NCI-H748 (cell line): Measurements from ENCODE around the gene PROSER2.

Experiments
- DNase-seq: peaks from one replicate; lab custom pipeline; 2025; ENCODE audit not compliant: unreplicated experiment; lab: John Stamatoyannopoulos, UW

Gene PROSER2

GRCh38 chr10:11865561-11865960 lies 42.4 kb downstream of the PROSER2 start:
- no peak for DNase-seq

DNA sequence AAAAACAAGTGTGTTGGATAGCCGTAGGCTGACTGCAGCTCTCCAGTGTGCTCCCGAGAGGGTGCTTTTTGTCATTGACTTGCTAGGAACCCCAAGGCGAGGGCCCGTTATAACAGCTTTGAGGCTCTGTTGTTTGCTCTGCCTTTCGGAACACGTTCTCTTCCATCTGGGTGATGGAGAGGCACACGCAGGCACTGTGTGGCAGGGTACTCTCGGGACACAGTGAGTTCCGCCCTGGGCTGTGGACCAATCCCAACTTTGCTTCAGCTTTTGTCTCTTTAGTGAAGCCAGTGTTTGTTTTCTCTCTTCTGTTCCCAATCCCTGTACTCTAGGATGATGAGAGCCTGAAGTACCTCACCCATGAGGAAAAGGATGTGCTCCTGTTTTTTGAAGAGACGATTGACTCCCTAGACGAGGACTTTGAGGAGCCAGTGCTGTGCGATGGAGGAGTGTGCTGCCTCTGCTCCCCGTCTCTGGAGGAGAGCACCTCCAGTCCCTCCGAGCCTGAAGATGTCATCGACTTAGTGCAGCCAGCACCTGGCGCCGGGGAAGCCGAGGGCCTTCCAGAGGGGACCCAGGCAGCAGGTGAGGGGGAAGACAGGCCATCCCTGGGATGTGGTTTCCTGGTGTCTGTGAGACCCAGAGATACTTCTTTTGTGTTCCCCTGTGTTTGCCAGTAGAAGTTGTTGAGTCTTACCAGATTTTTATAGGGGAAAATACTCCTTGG lies 43.2 kb downstream of the PROSER2 start:
- no peak for DNase-seq

GRCh38 chr10:11869219-11869618 lies 46.1 kb downstream of the PROSER2 start:
- DNase-seq = no peak

DNA sequence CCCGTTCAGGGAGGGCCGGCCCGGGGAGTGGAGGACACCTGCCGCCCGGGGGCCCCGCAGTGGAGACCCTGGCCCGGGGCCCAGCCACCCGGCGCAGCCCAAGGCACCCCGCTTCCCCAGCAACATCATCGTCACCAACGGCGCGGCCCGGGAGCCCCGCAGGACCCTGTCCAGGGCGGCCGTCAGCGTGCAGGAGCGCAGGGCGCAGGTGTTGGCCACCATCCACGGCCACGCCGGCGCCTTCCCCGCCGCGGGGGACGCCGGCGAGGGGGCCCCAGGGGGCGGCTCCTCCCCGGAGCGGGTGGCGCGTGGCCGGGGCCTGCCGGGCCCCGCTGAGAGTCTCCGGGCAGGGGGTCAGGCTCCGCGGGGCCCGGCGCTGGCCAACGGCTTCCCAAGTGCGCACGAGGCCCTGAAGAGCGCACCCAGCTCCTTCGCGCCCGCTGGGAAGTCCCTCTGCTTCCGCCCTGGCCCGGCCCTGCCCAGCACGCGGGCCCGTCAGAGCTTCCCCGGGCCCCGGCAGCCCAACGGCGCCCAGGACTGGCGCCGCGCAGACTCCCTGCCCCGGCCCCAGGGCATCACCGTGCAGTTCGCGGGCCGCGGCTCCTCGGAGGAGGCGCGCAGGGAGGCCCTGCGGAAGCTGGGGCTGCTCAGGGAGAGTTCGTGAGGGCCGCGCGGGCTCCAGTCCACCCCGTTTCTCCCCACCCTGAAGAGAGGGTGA lies 46.7 kb downstream of the PROSER2 start:
- no peak for DNase-seq

GRCh38 chr10:11870461-11870780 lies 47.3 kb downstream of the PROSER2 start:
- DNase-seq = no peak

- no peak for DNase-seq
Observed at GRCh38 chr10:11870900-11871400, 47.8 kb downstream of the PROSER2 start.

GRCh38 chr10:11871466-11871865 lies 48.3 kb downstream of the PROSER2 start:
- DNase-seq = no peak

GRCh38 chr10:11874568-11875493 lies 51.7 kb downstream of the PROSER2 start:
- DNase-seq = peak; percentile 71

GRCh38 chr10:11875494-11876281 lies 52.5 kb downstream of the PROSER2 start:
- no peak for DNase-seq

GRCh38 chr10:11876324-11876723 lies 53.2 kb downstream of the PROSER2 start:
- no peak for DNase-seq

DNA sequence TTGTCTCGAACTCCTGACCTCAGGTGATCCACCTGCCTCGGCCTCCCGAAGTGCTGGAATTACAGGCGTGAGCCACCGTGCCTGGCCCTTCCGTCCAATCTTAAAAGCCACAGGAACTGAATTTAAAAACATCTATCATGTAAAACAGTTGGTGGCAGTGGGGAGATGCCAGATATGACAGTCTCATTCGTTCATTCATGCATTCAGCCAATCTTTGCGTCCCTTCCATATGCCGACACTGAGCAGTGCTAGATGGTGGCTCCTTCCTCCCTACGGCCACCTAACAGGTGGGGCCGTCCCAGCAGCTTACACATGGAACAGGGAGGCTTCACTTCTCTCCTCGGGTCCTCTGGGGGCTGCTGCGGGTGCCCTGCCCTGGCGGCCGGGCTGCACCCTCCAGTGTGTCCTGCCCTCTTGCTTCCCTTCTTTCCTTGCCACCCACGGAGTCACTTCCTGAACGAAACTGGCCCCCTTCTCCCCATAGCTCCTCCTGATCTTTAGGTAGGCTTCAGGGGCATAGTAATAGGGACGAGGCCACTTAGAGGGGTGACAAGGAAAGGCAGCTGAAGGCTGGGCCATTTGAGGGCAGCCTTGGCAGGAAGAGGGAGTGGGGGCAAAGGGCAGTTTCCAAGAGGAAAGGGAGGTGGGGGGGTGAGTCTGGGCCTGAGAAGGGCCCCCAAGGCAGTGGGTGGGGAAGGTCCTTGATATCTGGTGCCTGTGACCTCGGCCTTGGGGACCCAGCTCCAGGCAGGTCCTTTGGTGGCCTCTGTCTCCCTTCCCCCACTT lies 53.8 kb downstream of the PROSER2 start:
- DNase-seq = no peak

DNA sequence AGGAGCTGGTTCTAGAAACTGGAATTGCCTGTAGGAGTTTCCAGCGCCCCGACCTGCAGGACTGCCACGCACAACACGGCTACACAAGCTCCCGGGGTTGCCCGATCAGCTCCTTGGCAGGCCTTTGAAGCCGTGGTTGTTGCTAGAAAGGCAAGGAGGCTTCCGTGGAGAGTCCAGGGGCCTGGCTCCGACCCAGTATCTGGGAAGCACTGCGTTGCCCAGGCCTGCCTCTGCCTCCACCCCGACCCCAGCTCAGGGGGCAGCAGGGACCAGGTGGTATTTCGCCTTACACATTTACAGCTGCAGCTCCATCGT lies 54.4 kb downstream of the PROSER2 start:
- DNase-seq = no peak

- DNase-seq = no peak
Observed at GRCh38 chr10:11878776-11879175, 55.6 kb downstream of the PROSER2 start.

DNA sequence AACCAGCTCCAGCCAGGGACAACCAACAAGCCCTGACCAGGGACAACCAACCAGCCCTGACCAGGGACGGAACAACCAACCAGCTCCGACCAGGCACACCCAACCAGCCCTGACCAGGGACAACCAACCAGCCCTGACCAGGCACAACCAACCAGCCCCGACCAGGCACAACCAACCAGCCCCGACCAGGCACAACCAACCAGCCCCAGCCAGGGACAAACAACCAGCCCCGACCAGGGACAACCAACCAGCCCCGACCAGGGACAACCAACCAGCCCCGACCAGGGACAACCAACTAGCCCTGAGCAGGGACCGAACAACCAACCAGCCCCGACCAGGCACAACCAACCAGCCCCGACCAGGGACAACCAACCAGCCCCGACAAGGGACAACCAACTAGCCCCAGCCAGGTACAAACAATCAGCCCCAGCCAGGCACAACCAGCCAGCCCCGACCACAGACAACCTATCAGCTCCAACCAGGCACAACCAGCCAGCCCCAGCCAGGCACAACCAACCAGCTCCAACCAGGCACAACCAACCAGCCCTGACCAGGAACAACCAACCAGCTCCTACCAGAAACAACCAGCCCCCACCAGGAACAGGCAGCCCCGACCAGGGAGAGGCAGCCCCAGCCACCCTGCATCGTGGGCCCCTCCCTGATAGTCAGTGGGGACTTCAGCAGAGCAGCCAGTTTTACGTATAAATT lies 56.4 kb downstream of the PROSER2 start:
- no peak for DNase-seq

GRCh38 chr10:11880151-11881029 lies 57.2 kb downstream of the PROSER2 start:
- no peak for DNase-seq

- no peak for DNase-seq
Observed at GRCh38 chr10:11881030-11881476, 57.9 kb downstream of the PROSER2 start.

GRCh38 chr10:11881477-11882417 lies 58.6 kb downstream of the PROSER2 start:
- DNase-seq = no peak
